SU-DHL-6 (cell line): ENCODE data around the gene CNBD2.
"Not testable (repeated sequence)": the region's sequence is repeated elsewhere in the genome, so short reads cannot be mapped to it uniquely, and the experiment has no call there.

Experiments
- CTCF ChIP-seq: fragments of 200-600 bp; sonication (generic); IDR thresholded peaks from one replicate; pipeline ENCODE4 v1.5.1; 2017; ENCODE audit warnings: antibody characterized with exemption, mild to moderate bottlenecking, low read length, moderate library complexity; ENCODE audit not compliant: insufficient read depth, poor library complexity, severe bottlenecking
- EZH2phosphoT487 ChIP-seq: fragments of 200-600 bp; sonication (generic), shearing (Covaris generic); conservative IDR thresholded peaks from 2 replicates; pipeline ENCODE4 v1.6.1; 2018; ENCODE audit warnings: mild to moderate bottlenecking, antibody characterized with exemption, low read length, moderate library complexity, mixed read lengths

GRCh38 chr20:36079984-36080383 is 111.6 kb downstream of the CNBD2 start:
- not testable (repeated sequence) for TF ChIP-seq CTCF, EZH2phosphoT487
